Measurements from ENCODE around the gene PPIF. TPM values are rescaled to one million over a fixed set of nuclear protein-coding genes. Genes with fewer than 3 reads are reported as not detected.

The PPIF gene
- total RNA-seq, 6 donors from 2014 or later: 19.3 to 46.5 (median 31.2) TPM

- no peak for DNase-seq
- Histone ChIP-seq H3K4me1 (no peaks in the 10 kb centered on the region), H3K9me3 (no peaks in the 10 kb centered on the region), H3K27me3 (no peaks in the 10 kb centered on the region), H3K36me3 (peaks cover 28 to 100% (median 86%) of the 10 kb centered on the region in 4 donors), H3K27ac (no peak overlapping the region), H3K4me3 (no peak overlapping the region)
- 93% methylated on average over 26 to 29 of the region's 29 CpGs for WGBS, 2 donors
- ATAC-seq (ENCODE audit: low FRiP score in 2 of 2): no peak
- no peak for TF ChIP-seq EP300 (IDR thresholded peaks at IDR 0.05)
- no peak for TF ChIP-seq POLR2A (IDR thresholded peaks at IDR 0.05)
- TF ChIP-seq, protein P1, sequence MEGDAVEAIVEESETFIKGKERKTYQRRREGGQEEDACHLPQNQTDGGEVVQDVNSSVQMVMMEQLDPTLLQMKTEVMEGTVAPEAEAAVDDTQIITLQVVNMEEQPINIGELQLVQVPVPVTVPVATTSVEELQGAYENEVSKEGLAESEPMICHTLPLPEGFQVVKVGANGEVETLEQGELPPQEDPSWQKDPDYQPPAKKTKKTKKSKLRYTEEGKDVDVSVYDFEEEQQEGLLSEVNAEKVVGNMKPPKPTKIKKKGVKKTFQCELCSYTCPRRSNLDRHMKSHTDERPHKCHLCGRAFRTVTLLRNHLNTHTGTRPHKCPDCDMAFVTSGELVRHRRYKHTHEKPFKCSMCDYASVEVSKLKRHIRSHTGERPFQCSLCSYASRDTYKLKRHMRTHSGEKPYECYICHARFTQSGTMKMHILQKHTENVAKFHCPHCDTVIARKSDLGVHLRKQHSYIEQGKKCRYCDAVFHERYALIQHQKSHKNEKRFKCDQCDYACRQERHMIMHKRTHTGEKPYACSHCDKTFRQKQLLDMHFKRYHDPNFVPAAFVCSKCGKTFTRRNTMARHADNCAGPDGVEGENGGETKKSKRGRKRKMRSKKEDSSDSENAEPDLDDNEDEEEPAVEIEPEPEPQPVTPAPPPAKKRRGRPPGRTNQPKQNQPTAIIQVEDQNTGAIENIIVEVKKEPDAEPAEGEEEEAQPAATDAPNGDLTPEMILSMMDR (IDR thresholded peaks at IDR 0.05): no peak
- TF ChIP-seq POLR2AphosphoS5 (IDR thresholded peaks at IDR 0.05): no peak
These were observed 36.9 kb upstream of the PPIF start for GRCh38 chr10:79310200-79310865.

- no peak for DNase-seq
- Histone ChIP-seq H3K27ac (peak overlapping the region in 1 of 4 donors; percentile 30), H3K36me3 (peaks cover 22 to 100% (median 79%) of the 10 kb centered on the region in 4 donors), H3K9me3 (no peaks in the 10 kb centered on the region), H3K27me3 (no peaks in the 10 kb centered on the region), H3K4me3 (no peak overlapping the region), H3K4me1 (no peaks in the 10 kb centered on the region)
- no peak for ATAC-seq (ENCODE audit: low FRiP score in 2 of 2)
- 92 to 93% methylated on average over 19 to 26 of the region's 26 CpGs for WGBS, 2 donors
- TF ChIP-seq POLR2AphosphoS5 (IDR thresholded peaks at IDR 0.05): no peak
- TF ChIP-seq, protein P1 (IDR thresholded peaks at IDR 0.05): no peak
- TF ChIP-seq POLR2A (IDR thresholded peaks at IDR 0.05): no peak
- no peak for TF ChIP-seq EP300 (IDR thresholded peaks at IDR 0.05)
These were observed 36.2 kb upstream of the PPIF start for GRCh38 chr10:79310911-79311573.

GRCh38 chr10:79311581-79312407, 35.5 kb upstream of the PPIF start:
- DNase-seq: no peak
- Histone ChIP-seq H3K27me3 (no peaks in the 10 kb centered on the region), H3K4me1 (peaks cover 1 to 4% (median 3%) of the 10 kb centered on the region in 4 donors), H3K27ac (peak overlapping the region in 2 of 4 donors; percentile 13 to 30), H3K9me3 (no peaks in the 10 kb centered on the region), H3K36me3 (peaks cover 15 to 92% (median 72%) of the 10 kb centered on the region in 4 donors), H3K4me3 (no peak overlapping the region)
- no peak for ATAC-seq (ENCODE audit: low FRiP score in 2 of 2)
- TF ChIP-seq POLR2A (IDR thresholded peaks at IDR 0.05) (no peak), EP300 (IDR thresholded peaks at IDR 0.05) (no peak), POLR2AphosphoS5 (IDR thresholded peaks at IDR 0.05) (no peak)
- TF ChIP-seq, protein P1 (IDR thresholded peaks at IDR 0.05): no peak
- 84 to 94% methylated on average over 11 to 15 of the region's 15 CpGs for WGBS, 2 donors

DNA sequence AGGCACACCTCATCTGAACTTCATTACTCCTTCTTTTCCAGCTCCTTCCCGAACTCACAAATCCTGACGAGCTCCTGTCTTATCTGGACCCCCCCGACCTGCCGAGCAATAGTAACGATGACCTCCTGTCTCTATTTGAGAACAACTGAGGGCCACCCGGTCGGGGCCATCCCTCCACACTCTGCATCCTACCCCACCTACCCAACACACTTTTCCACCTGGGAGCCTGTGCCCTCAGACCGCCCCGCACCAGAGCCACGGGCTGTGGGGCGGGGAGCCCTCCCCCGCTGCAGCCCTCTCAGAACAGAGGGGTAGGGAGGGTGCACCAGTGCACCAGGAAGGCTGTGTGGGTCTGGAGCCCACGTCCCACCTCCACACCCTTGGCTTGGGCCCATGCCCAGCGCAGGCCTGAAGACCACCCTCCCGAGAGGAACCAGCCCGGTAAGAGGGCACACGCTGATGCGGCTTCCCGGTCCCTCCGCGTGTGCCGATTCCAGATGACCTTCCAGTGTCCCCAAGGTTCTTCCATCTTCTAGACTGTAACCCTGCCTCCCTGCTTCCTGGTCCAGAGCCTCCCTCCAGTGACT, 34.6 kb upstream of the PPIF start:
- Histone ChIP-seq H3K36me3 (peaks cover 9 to 83% (median 63%) of the 10 kb centered on the region in 4 donors), H3K9me3 (no peaks in the 10 kb centered on the region), H3K4me1 (peaks cover 9 to 13% (median 11%) of the 10 kb centered on the region in 4 donors), H3K27ac (no peak overlapping the region), H3K4me3 (no peak overlapping the region), H3K27me3 (no peaks in the 10 kb centered on the region)
- ATAC-seq (ENCODE audit: low FRiP score in 2 of 2): no peak
- TF ChIP-seq POLR2A (IDR thresholded peaks at IDR 0.05) (no peak), POLR2AphosphoS5 (IDR thresholded peaks at IDR 0.05) (no peak), EP300 (IDR thresholded peaks at IDR 0.05) (no peak)
- TF ChIP-seq, protein P1 (IDR thresholded peaks at IDR 0.05): no peak
- WGBS, 2 donors: 93 to 95% methylated on average over 10 to 22 of the region's 22 CpGs
- DNase-seq: no peak
